ENCODE measurements around the gene CECR2.

DNA sequence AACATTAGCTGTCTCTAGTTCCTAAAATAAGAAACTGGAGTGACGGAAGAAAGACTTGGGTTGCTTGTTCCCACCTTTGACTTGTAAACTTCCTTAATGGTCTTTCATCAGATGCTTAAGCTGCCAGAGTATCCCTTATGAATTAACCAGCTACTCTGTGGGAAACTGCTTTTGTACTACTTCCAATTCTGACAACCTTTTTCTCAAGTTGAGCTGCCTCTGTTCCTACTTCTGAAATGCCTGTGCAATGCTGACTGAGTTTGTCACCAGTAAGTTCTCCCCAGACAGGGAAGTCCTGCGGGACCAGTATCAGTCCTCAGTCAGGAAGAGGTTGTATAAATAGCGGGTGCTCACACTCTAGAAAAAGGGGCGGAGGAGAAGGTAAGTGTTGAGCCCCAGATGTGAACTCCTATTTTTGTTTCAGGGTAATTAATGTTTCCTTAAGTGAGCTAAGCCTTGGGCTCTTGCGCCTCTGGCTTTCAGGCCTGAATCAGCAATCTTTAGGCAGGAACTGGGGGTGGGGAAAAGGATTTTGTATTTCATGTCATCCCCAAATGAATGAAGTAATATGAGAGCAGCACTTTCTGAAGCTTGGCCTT lies 67.2 kb downstream of the CECR2 start:
- no peak for TF ChIP-seq CTCF (IDR thresholded peaks at IDR 0.05)
- TF ChIP-seq GATA2 (CRISPR knock-in tag; IDR thresholded peaks at IDR 0.05) = no peak
- TF ChIP-seq EP300 (IDR thresholded peaks at IDR 0.05; ENCODE audit: borderline replicate concordance in 1 of 2, low read depth in 1 of 2, low read length in 1 of 2) = no peak
- no peak for TF ChIP-seq FOXM1 (IDR thresholded peaks at IDR 0.05; ENCODE audit: low read depth)
- TF ChIP-seq, protein P1, sequence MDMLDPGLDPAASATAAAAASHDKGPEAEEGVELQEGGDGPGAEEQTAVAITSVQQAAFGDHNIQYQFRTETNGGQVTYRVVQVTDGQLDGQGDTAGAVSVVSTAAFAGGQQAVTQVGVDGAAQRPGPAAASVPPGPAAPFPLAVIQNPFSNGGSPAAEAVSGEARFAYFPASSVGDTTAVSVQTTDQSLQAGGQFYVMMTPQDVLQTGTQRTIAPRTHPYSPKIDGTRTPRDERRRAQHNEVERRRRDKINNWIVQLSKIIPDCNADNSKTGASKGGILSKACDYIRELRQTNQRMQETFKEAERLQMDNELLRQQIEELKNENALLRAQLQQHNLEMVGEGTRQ (IDR thresholded peaks at IDR 0.05; ENCODE audit: borderline replicate concordance, low read depth, low read length) = no peak
- TF ChIP-seq RAD21 (IDR thresholded peaks at IDR 0.05; ENCODE audit: low read length) = no peak
- no peak for TF ChIP-seq ZBTB33 (IDR thresholded peaks at IDR 0.05; ENCODE audit: borderline replicate concordance, low read depth)
- TF ChIP-seq REST (IDR thresholded peaks at IDR 0.05; ENCODE audit: low read depth, low read length) = no peak
- TF ChIP-seq EZH2phosphoT487 (IDR thresholded peaks at IDR 0.05; ENCODE audit: borderline replicate concordance, low read depth) = no peak
- TF ChIP-seq NFIC (IDR thresholded peaks at IDR 0.05; ENCODE audit: borderline replicate concordance) = no peak
